Suppressor macrophage (primary cell): ENCODE data around the gene HLA-DOA.

Experiments used
- DNase-seq, 4 experiments: peaks; one replicate each; pipeline ENCODE4 v3.0.0-alpha.2; 2020 to 2022

HLA-DOA gene

DNA sequence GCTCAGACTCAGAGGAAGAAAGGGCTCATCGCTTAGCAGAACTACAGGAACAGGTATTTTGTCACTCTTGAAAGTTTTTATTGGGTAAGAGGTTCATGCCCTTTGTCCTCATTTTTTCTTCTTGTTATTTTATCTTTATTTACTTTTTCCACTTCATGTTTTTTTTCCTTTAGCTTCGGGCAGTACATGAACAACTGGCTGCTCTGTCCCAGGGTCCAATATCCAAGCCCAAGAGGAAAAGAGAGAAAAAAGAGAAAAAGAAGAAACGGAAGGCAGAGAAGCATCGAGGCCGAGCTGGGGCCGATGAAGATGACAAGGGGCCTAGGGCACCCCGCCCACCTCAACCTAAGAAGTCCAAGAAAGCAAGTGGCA lies 31.5 kb downstream of the HLA-DOA start:
- no peak for DNase-seq

DNA sequence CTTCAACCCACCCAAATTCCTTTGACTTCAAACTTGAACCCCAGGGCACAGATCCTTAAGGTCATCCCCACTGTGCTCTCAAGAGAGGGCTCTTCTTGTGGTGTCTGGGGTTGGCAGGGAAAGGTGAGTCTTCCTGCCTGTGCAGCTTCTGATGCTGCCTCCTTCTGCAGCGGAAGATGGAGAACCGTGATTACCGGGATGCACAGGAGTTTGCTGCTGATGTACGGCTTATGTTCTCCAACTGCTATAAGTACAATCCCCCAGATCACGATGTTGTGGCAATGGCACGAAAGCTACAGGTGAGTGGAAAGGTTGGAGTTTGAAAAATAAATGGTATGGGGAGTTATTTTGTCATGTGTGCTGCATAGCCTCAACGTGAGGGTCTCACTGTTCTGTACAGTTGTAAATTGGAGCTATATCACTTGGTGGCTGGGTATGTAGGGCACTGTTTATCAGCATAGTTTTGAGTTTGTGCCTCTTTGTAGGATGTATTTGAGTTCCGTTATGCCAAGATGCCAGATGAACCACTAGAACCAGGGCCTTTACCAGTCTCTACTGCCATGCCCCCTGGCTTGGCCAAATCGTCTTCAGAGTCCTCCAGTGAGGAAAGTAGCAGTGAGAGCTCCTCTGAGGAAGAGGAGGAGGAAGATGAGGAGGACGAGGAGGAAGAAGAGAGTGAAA lies 32.0 kb downstream of the HLA-DOA start:
- DNase-seq: no peak

DNA sequence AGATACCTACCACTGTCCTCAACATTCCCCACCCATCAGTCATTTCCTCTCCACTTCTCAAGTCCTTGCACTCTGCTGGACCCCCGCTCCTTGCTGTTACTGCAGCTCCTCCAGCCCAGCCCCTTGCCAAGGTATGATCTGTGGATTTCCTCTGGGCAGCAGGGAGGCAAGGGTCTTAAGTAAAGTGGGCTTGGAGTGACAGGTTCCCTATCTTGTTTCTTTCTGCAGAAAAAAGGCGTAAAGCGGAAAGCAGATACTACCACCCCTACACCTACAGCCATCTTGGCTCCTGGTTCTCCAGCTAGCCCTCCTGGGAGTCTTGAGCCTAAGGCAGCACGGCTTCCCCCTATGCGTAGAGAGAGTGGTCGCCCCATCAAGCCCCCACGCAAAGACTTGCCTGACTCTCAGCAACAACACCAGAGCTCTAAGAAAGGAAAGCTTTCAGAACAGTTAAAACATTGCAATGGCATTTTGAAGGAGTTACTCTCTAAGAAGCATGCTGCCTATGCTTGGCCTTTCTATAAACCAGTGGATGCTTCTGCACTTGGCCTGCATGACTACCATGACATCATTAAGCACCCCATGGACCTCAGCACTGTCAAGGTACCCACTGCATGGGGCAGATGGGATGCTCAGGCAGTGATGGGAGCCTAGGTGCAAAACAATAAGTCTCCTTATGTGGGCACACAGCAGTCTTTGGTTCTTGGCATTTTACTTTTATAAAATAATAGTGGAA lies 32.9 kb downstream of the HLA-DOA start:
- no peak for DNase-seq

DNA sequence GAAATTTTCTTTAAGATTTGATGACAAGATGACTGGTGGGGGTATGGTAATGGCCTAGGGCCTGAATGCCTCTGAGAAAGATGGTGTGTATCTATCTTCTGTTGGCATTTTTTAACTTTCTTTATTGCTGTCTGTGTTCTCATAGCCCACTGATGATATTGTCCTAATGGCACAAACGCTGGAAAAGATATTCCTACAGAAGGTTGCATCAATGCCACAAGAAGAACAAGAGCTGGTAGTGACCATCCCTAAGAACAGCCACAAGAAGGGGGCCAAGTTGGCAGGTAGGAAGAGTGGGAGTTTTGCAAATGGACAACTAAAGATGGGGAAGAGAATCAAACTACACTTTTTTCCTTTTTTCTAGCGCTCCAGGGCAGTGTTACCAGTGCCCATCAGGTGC lies 33.5 kb downstream of the HLA-DOA start:
- no peak for DNase-seq

DNA sequence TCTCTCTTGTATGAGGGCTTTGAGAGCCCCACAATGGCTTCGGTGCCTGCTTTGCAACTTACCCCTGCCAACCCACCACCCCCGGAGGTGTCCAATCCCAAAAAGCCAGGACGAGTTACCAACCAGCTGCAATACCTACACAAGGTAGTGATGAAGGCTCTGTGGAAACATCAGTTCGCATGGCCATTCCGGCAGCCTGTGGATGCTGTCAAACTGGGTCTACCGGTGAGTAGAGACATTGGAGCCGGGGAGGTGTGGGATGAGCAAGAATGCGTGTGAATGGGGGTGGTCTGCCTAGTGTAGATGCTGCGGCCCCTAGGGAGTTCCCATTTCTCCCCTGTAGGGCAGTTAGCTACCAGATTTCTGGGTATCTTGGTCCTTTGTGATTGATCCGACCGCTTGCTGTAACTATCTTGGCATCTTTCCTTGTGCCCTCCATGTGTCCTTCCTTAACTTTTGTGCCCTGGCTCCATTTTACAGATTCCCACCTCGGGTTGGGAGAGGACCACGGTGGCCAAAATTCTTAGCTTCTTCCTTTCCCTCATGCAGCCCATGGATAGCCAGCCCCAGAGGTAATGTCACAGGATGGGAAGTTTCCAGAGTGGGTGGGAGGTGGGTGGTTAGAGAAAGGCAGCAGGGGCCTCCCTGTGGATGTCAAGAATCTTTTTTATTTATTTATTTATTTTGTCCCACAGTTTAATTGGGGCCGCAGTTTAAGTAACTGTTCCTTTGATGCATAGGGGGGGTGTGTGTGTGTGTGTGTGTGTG lies 34.7 kb downstream of the HLA-DOA start:
- DNase-seq: peak in 1 of 4 experiments; percentile 29

DNA sequence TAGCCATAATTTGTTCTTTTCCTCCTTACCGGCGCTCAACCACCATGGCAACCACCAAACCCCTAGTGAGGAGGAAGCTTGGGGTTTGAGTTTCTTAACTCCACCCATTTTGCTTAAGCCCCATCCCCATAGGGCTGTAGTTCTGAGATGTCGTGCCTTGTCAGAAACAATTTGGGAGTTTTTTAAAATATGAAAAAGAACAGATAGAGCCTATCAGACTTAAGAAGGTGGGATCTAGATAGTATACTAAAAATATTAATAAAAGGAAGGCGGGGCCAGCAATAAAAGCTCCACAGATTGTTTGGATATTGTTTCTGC lies 35.4 kb downstream of the HLA-DOA start:
- DNase-seq: peak; percentile 41 to 65 (median 64)

DNA sequence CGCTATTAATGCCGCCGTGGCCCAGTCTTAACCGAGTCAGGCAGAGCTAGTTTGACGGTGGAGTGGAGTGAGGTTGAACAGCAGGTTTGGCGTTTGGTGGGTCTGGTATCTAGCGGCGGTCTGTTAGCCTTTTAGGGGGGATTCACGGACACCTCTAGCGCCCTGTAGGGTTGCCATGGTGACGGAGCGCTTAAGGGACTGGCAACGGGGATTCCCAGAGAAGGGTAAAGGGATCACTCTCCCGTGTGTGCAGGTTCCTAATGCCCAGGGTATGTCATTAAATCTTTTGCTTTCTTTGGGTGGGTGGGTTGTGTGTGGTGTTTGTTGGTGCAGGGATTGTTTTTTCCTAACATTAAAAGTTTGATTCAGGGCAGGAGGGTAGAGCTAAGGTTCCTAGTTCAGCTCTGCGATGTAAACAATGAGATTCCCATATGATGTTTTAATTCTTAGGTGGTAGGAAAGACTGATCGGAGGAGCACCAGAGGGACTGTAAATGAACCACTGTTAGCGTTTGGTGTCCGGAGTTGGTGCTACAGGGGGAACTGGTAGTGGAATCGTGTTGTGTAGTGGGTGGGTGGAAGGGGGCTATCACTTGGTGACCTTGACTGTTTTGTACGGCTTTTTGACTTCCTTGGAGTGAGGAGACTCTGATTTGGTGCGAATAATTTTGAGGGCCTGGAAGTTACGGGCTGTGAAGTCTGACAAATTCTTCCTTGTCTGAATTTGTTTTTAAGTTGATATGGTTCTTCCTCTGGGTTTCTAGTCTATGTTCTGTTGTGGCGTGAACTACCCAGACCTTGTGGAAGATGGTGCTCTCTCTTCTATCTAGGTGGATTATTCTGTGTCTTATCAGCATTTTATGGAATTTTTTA lies 36.0 kb downstream of the HLA-DOA start:
- peak; percentile 41 to 66 (median 56) for DNase-seq

DNA sequence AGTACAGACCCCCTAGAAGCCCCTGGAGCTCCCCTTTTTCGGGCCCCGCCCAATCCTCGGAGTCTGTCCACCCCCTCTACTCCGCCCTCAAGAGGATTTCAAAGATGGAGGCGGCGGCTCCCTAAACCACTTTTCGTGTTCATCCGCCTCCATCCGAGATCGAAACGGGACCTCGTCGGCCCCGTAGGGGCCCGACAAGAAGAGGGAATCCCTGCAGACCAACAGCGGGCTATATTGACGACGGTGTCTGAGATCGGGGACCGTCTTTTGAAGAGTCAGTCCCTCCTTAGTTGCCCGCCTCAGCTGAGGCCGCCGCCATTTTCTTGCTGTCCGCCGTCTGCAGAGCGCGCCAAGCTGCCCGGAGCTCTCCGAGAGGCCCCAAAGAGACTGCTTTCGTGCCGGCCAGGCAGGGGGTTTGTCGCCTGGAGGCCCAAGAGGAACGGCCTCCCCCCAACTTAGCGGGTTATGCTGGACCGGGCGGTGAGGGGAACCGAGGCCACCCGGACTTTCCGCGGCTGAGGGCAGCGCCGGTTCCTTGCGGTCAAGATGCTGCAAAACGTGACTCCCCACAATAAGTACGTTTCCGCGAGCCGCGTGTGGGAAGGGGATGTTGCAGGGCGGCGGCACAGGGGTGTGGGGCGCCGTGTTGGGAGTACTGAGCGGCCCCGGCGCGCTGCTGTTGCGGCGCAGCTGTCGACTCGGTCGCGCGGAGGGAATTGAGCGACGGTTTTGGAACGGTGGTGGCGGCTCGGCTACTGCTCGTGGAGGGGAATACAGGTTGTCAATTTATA lies 36.8 kb downstream of the HLA-DOA start:
- DNase-seq: peak; percentile 33 to 63 (median 58)

DNA sequence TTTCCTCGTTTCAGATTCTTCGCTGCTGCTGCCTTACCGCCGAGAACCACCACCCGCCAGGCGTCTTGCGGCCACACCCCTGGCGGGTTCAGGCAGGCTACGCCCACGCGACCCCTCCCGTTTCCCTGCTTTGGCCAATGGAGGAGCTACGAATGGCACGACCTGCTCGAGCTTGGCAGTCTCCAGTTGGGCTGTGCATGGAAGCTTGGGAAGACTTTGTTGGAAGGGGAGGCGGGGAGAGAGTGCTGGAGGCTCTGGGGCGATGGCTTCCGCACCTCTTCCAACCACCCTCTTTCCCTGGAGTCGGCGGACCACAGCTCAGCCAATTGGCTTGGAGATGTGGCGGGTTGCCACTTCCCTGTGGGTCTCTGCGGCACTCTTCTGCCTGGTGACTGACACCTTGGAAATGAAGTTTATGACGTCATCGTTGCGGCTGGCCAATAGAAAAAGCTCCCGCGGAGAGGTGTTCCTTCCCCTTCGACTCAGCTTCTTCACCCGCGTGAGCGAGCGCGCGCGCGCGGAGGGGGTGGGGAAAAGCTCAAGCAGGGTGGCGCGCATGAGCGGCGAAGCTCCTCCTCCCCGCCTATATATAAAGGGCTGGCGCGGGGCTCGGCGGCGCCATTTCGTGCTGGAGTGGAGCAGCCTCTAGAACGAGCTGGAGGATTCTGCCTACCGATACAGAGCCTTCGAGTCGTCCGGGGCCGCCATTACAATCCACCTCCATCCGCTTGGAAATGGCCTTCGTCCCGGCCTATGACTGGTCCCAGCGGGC lies 37.6 kb downstream of the HLA-DOA start:
- DNase-seq: peak; percentile 100

DNA sequence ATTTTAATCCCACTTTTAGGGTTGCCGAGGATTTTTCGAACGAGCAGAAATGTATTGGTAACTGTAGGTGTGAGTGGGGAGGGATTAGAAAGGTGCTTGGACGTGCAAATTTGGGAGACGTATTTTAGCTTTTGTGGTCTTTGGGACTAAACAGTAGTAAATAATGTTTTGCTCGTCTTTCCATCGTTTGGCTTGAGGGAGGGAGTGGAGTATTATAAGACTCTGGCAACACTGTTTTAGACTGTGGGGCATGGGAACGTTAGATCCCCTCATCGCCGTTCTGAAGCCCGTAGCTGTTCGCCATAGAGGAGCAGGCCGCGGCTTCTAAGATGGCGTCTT lies 38.2 kb downstream of the HLA-DOA start:
- DNase-seq: no peak

DNA sequence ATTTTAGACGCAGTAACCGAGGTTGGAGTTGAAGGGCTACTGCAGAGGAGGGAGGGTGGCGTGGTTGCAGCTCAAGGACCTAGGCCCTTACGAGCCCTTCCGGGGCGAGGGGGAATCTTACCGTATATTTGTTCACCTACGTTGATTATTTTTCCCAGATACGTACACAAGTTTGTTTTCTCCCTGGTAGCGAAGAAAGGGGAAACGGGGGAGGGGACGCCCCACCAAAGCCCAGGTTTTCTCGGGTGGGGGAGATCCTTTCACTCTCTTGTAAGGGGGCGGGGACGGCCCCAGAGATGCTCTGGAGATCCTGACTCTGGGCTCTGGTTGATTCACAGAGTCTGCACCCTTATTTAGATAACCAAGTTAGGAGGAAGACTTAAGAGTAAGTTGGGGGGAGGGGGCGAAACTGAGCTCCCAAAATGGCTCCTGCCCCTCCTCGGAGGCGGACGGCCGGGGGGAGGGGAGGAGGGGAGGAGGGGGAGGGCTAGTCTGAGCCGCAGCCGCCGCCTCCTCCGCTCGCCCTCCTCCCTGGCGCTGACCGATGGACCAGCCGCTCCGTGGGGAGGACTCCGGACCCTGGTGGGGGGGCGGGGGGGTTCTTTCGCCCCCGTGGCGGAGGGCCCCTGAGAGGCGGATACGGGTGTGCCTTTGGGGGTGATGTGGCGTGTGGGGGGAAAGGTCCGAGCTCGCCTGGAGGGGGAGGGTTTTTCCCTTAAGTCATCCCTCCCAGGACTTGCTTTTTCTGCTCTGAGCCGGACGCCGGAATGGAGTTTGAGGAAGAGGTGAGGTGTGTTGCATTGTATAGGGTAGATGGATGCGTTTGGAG lies 38.8 kb downstream of the HLA-DOA start:
- DNase-seq: peak; percentile 89 to 95 (median 92)

DNA sequence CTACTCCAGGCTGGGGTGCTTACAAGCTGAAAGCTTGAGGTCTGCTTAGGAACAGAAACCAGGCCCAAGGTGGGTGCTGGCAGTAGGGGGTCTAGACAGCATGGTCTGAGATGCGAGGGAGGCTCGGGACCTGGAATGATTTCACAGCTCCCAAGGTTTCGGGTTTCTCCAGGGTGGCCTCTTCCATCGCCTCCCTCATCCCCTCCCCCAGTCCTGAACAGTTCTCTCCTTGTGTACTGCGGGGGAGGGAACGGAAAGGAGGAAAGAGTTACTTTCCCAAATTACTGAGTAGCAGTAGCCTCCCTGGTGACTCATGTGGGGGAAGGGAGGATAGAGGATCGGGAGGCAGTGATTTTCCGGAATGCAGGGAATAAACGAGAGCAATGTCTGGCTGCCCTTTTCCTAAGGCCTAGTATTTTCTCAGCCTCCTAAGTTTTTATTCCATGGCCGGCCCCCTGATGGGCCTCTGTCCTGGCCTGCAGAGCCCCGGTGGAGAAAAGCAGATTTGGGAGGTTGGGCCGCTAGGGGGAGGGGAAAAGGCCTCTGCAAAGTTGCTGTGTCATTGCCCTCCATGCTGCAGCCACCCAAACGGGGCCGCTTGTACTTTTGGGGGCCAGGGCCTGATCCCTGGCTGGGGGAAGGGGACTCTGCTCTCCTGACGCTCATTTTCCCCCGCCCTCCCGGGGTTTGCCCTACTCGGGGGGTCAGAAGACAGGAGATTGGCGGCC lies 39.5 kb downstream of the HLA-DOA start:
- DNase-seq: peak; percentile 78 to 90 (median 87)

DNA sequence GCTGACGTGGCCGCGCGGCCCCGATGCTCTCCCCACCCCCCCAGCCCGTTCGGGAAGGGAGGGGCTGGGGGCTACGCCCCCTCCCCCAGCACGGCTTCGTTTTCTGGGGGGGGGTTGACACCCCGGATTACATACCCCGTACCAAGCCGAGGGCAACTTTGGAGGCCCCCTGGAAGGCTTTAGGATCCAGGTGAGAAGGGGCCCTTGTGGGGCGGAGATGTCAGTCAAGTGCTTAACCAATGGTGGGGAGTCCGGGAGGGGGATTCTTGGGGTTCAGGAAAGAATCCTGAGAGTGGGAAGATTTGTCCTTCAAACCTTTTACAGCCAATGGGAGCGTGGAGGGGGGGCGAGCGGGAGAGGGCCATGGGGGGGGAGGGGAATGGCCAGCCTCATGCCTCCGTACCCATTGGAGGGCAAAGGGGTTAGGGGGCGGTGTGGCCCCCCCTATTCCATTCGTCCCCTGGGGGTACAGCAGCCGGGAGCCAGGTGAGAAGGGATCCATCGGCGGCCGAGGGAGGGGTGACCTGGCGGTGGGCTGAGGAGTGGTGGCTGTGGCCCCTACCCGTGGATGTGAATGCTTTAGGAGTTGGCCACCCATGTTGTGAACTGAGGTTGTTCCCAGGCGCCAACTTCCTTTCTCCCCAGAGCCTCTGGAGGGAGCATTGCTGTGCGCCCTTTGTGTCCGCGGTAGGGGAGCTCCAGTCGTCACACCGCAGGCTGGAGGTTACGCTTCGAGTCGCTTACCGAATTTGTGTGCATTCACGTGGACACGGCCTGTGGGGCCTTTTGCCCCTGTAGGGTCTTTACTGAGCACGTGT lies 40.3 kb downstream of the HLA-DOA start:
- DNase-seq: peak; percentile 84 to 90 (median 88)

DNA sequence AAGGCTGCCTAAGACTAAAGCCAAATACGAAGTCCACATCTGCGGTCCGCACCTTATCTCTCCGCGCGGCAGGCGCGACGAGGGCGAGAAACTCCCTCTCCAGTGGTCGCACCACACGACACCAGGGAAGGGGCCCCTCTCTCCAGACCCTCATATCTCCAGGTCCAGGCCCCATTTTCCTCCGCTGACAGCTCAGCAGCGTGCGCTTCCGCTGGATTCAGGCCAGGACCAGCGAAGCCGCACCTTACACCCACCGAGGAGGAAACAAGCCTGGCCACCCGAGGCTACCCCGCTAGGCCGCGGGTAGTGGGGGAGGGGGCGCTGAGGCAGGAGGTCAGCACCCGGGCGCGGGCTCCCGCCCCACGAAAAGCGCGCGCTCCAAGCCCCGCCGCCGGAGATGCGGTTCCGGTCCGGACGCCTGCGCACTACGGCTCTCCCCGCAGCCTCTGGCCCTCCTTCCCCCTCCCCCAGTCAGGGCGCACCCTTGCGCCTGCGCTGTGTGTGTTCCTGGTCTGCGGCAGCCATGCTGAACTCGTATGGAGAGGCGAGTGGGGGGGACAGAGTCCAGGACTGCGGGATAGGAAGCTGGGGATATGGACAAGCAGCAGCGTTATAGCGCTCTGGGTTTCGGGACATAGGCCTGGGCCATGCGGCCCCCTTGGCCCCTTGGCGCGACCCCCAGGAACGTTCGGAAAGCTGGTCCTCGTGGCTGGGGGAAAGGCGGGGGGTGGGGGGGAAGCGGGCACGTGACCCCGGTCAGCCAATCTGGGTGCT lies 41.1 kb downstream of the HLA-DOA start, which contains the start of gene BRD2:
Gene BRD2, plus strand, starts transcription at position 502 of the 774 bp plus-strand sequence. CDS start 4,305 bp downstream, outside the sequence.
- DNase-seq: peak; percentile 97 to 99 (median 98)

DNA sequence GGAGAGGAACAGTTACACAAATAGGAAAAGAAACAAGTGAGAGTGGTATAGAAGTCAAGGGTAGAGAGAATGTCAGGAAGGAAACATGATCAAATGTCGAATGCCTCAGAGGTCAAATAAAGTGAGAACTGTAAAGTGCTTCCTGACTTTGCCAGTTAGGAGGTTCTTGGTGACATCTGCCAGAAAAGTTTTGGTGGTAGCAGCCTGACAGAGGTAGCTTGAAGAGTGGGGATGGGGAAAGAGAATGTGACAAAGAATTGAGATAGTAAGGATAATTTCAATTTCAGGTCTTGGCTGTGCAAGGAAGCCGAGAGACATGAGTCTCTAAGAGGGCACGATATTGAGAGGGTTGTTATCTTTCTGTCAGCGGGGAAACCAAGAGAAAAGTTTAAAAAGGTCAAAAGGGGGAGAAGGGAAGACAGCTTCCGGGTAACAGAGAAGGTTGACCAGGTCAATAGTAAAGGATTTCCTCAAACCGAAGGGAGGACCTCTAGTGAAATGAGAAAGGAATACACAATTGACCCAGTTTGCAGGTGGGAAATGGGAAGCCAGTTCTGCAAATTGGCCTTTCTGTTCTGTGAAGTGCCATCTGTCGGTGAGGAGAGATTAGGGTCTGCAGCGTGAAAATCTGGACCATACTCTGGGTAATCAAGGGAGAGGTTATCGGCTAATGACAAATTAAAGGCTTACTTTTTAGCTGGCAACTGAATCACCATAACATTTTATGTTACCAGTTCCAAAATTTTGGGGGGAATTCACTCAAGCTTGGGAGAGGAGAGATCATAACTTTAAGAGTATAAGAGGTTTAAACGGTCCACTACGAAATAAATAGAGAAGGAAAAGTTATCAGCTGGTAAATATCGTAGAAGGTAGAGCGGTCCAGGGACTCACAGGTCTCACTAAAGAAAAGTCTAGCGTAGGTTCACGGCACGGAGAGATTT lies 42.0 kb downstream of the HLA-DOA start:
- peak; percentile 40 to 60 (median 53) for DNase-seq

DNA sequence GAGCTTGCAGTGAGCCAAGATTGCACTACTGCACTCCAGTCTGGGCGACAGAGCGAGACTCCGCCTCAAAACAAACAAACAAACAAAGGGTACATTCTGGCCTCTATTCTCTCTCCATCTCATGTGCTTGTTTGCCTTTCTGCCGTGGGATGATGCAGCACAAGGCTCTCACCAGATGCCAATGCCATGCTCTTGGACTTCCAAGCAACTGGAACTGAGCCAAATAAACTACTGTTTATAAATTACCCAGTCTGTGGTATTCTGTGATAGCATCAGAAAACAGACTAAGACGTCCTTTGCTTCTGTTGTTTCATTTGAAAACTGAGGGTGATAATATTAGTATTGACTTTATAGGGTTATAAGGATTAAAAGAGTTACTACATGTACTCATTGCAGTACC lies 44.6 kb downstream of the HLA-DOA start:
- no peak for DNase-seq
